ENCODE results near the gene ZNF106.
A peak's percentile ranks its signal among the peaks of the same experiment; 100 is the strongest.

ZNF106 gene

GRCh38 chr15:42490671-42491538, at the start of gene ZNF106:
Gene ZNF106, minus strand, starts transcription at chr15:42491141. Its CDS starts 18,852 bp downstream, at chr15:42472289.
- Mint-ChIP-seq H3K9me3 (no peaks in the 10 kb centered on the region), H3K4me1 (ENCODE audit: low read depth) (peaks cover 36% of the 10 kb centered on the region), H3K36me3 (ENCODE audit: low read depth) (peaks cover 10% of the 10 kb centered on the region), H3K4me3 (peak within 1 kb of the TSS; percentile 100), H3K27ac (peak within 1 kb of the TSS; percentile 89), H3K27me3 (ENCODE audit: low read depth) (no peaks in the 10 kb centered on the region)

GRCh38 chr15:42533246-42533645, 42.3 kb upstream of the ZNF106 start:
- no peaks in the 10 kb centered on the region for H3K27me3 Mint-ChIP-seq (ENCODE audit: low read depth)
- peak overlapping the region; percentile 15 for H3K27ac Mint-ChIP-seq
- peaks cover 29% of the 10 kb centered on the region for H3K36me3 Mint-ChIP-seq (ENCODE audit: low read depth)
- H3K9me3 Mint-ChIP-seq = no peaks in the 10 kb centered on the region
- H3K4me3 Mint-ChIP-seq = no peak overlapping the region
- H3K4me1 Mint-ChIP-seq (ENCODE audit: low read depth) = peaks cover 5% of the 10 kb centered on the region

DNA sequence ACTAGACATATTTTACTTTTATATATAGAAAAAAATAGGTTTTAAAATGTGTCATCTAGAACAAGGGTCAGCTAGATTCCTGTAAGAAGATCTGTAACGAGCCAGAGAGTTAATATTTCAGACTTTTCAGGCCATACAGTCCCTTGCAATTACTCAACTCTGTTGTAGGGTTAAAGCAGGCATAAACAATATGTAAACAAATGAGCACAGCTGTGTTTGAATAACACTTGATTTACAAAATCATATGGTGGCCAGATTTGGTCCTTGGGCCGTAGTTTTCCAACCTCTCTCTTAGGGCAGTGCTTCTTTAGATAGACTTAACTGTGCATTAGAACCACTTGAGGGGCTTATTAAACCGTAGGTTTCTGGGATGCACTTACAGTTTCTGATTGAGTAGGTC, 38.0 kb upstream of the ZNF106 start:
- Mint-ChIP-seq H3K27me3 (ENCODE audit: low read depth) (no peaks in the 10 kb centered on the region), H3K36me3 (ENCODE audit: low read depth) (peaks cover 24% of the 10 kb centered on the region), H3K4me3 (no peak overlapping the region), H3K27ac (no peak overlapping the region), H3K9me3 (no peaks in the 10 kb centered on the region), H3K4me1 (ENCODE audit: low read depth) (peaks cover 4% of the 10 kb centered on the region)

- Mint-ChIP-seq H3K36me3 (ENCODE audit: low read depth) (peaks cover 17% of the 10 kb centered on the region), H3K27me3 (ENCODE audit: low read depth) (no peaks in the 10 kb centered on the region), H3K4me3 (no peak overlapping the region), H3K9me3 (no peaks in the 10 kb centered on the region), H3K4me1 (ENCODE audit: low read depth) (peaks cover 3% of the 10 kb centered on the region), H3K27ac (no peak overlapping the region)
Observed at GRCh38 chr15:42523331-42523730, 32.4 kb upstream of the ZNF106 start.

- no peak overlapping the region for H3K4me3 Mint-ChIP-seq
Observed at GRCh38 chr15:42511007-42511391, 20.1 kb upstream of the ZNF106 start.

DNA sequence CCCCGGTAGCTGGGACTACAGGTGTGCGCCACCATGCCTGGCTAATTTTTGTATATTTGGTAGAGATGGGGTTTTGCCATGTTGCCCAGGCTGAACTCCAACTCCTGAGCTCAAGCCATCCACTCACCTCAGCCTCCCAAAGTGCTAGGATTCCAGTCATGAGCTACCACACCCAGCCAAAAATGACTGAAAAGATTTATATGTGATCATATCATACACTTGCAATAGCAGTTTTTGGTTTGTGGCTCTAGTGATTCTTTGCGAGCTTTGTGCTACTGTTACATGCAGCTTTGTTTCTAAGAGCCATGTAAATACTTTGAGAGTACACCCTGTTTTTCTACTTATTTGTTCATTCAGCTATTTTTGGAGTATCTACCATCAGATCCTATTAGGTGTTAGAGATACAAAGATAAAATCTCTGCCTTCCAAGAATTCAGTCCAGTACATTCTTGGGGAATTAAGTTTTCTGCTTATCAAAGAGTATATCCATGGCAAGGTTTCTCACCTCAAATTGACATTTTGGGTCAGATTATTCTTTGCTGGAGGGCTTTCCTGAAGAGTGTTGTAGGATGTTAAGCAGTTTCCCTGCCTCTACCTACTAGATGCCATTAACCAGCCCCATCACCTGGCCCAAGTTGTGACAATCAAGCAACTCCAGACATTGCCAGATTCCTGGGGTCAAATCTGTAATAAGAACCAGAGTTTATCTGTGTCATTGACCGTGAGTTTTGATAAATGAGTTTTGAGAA, 19.5 kb upstream of the ZNF106 start:
- Mint-ChIP-seq H3K27ac (no peak overlapping the region), H3K9me3 (no peaks in the 10 kb centered on the region), H3K27me3 (ENCODE audit: low read depth) (no peaks in the 10 kb centered on the region), H3K4me1 (ENCODE audit: low read depth) (peaks cover 4% of the 10 kb centered on the region), H3K4me3 (no peak overlapping the region), H3K36me3 (ENCODE audit: low read depth) (peaks cover 14% of the 10 kb centered on the region)

More at GRCh38 chr15:42511007-42511391, 20.1 kb upstream of the ZNF106 start:
- H3K27me3 Mint-ChIP-seq (ENCODE audit: low read depth) = no peaks in the 10 kb centered on the region
- H3K27ac Mint-ChIP-seq = no peak overlapping the region
- peaks cover 19% of the 10 kb centered on the region for H3K36me3 Mint-ChIP-seq (ENCODE audit: low read depth)
- peaks cover 4% of the 10 kb centered on the region for H3K4me1 Mint-ChIP-seq (ENCODE audit: low read depth)
- no peaks in the 10 kb centered on the region for H3K9me3 Mint-ChIP-seq

DNA sequence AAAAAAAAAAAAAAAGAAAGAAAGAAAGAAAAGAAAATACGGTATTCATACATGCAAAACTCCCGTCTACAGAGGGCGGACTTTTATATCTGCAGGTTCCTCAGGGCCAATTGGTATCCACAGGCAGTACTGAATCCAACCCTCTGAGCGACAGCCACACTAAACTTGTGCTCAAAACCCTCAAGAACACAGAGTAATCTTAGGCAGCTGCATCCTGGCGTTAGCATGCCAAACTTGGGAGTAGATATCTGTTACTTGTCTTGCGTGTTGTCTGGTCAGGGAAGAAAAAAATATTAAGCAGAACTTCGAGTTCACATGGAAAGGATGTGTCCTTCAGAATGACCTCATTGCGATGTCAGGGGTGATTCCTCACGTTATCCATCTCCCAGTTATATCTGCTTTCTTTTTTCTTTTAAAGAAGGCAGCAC, 17.3 kb upstream of the ZNF106 start:
- H3K9me3 Mint-ChIP-seq = no peaks in the 10 kb centered on the region
- H3K27me3 Mint-ChIP-seq (ENCODE audit: low read depth) = no peaks in the 10 kb centered on the region
- H3K36me3 Mint-ChIP-seq (ENCODE audit: low read depth) = peaks cover 6% of the 10 kb centered on the region
- H3K4me3 Mint-ChIP-seq = no peak overlapping the region
- H3K27ac Mint-ChIP-seq = no peak overlapping the region
- H3K4me1 Mint-ChIP-seq (ENCODE audit: low read depth) = peaks cover 4% of the 10 kb centered on the region

DNA sequence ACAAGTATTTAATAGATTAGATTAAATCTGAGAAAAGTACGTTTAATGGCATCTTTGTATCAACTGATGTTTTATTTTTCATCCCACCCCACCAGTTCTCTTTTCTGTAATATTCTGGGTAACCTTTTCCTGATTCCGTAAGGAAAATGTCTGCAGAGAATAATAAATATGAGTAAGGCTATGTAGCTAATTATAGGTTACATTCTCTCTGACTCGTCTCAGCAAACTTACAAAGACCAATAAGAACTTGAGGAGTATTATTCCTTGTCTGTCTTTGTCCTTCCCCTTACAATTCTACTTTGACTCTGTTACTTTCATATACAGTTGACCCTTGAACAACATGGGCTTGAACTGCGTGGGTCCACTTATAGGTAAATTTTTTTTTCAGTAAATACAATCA, 16.6 kb upstream of the ZNF106 start:
- no peak overlapping the region for H3K27ac Mint-ChIP-seq
- no peaks in the 10 kb centered on the region for H3K27me3 Mint-ChIP-seq (ENCODE audit: low read depth)
- no peak overlapping the region for H3K4me3 Mint-ChIP-seq
- peaks cover 4% of the 10 kb centered on the region for H3K4me1 Mint-ChIP-seq (ENCODE audit: low read depth)
- H3K9me3 Mint-ChIP-seq = no peaks in the 10 kb centered on the region
- peaks cover 2% of the 10 kb centered on the region for H3K36me3 Mint-ChIP-seq (ENCODE audit: low read depth)

DNA sequence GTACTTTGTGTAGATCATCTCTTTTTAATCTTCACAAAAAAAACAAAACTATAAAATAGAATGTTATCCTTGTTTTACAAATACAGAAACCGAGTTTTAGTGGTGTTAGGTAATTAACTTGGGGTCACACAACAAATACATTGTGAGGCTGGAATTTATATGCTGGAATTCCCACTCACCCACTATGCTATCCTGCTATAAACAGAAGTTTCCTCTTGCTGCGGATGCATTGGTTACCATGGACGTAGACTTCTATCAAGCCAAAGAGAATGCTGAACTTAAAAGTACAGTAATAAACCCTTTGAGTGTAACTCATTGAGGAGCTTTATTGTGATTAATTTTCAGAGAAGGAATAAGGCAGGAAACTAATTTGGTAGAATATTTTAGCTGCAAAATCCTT, 13.7 kb upstream of the ZNF106 start:
- Mint-ChIP-seq H3K27me3 (ENCODE audit: low read depth) (no peaks in the 10 kb centered on the region), H3K4me1 (ENCODE audit: low read depth) (peaks cover 10% of the 10 kb centered on the region), H3K9me3 (no peaks in the 10 kb centered on the region), H3K4me3 (no peak overlapping the region), H3K36me3 (ENCODE audit: low read depth) (peaks cover 4% of the 10 kb centered on the region), H3K27ac (no peak overlapping the region)

GRCh38 chr15:42503825-42504224, 12.9 kb upstream of the ZNF106 start:
- Mint-ChIP-seq H3K27me3 (ENCODE audit: low read depth) (no peaks in the 10 kb centered on the region), H3K4me1 (ENCODE audit: low read depth) (peaks cover 11% of the 10 kb centered on the region), H3K27ac (no peak overlapping the region), H3K36me3 (ENCODE audit: low read depth) (peaks cover 3% of the 10 kb centered on the region), H3K4me3 (no peak overlapping the region), H3K9me3 (no peaks in the 10 kb centered on the region)

- H3K4me3 Mint-ChIP-seq = no peak overlapping the region
- H3K9me3 Mint-ChIP-seq = no peaks in the 10 kb centered on the region
- H3K27me3 Mint-ChIP-seq (ENCODE audit: low read depth) = no peaks in the 10 kb centered on the region
Observed at GRCh38 chr15:42502477-42502876, 11.5 kb upstream of the ZNF106 start.

GRCh38 chr15:42499858-42500609, 9.1 kb upstream of the ZNF106 start:
- peaks cover 28% of the 10 kb centered on the region for H3K4me1 Mint-ChIP-seq (ENCODE audit: low read depth)
- no peaks in the 10 kb centered on the region for H3K27me3 Mint-ChIP-seq (ENCODE audit: low read depth)
- H3K4me3 Mint-ChIP-seq = no peak overlapping the region
- peaks cover 4% of the 10 kb centered on the region for H3K36me3 Mint-ChIP-seq (ENCODE audit: low read depth)
- H3K9me3 Mint-ChIP-seq = no peaks in the 10 kb centered on the region
- no peak overlapping the region for H3K27ac Mint-ChIP-seq

More at GRCh38 chr15:42502477-42502876, 11.5 kb upstream of the ZNF106 start:
- no peak overlapping the region for H3K27ac Mint-ChIP-seq
- peaks cover 13% of the 10 kb centered on the region for H3K4me1 Mint-ChIP-seq (ENCODE audit: low read depth)
- peaks cover 4% of the 10 kb centered on the region for H3K36me3 Mint-ChIP-seq (ENCODE audit: low read depth)

DNA sequence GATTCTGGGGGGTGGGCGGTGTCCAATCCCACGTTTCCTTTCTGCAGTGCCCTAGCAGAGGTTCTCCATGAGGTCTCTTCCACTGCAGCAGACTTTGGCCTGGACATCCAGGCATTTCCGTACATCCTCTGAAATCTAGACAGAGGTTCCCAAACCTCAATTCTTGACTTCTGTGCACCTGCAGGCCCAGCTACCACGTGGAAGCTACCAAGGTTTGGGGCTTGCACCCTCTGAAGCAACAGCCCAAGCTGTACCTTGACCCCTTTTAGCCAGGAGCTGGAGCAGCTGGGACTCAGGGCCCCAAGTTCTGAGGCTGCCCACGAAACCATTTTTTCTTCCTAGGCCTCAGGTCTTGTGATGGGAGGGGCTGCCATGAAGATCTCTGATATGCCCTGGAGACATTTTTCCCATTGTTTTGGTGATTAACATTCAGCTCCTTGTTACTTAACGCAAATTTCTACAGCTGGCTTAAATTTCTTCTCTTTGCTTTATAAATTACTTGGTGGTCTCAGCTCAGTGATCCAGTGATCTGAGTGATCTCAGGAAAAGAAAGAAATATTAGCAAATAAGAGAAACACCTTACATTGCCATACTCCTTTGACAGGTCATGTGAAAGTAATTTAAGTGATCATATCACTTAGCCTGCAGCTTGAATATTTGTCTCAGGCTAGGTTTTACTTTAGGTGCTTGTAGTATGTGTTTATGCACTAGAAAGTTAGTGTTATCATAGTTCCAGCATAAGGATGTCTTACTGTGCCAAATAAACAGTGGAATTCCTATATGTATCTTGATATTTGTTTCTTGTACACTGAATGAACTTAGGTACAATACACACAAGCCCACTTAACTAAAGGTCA, 7.5 kb upstream of the ZNF106 start:
- Mint-ChIP-seq H3K27me3 (ENCODE audit: low read depth) (no peaks in the 10 kb centered on the region), H3K36me3 (ENCODE audit: low read depth) (peaks cover 4% of the 10 kb centered on the region), H3K27ac (no peak overlapping the region), H3K9me3 (no peaks in the 10 kb centered on the region), H3K4me3 (peak overlapping the region; percentile 13), H3K4me1 (ENCODE audit: low read depth) (peaks cover 40% of the 10 kb centered on the region)
